ENCODE measurements around the gene DARS1. TPM values are rescaled to one million over a fixed set of nuclear protein-coding genes. Genes with fewer than 3 reads are reported as not detected.

DARS1 gene
- total and polyA plus RNA-seq, 2 experiments from 2014 or later, result 115 to 148 TPM

DNA sequence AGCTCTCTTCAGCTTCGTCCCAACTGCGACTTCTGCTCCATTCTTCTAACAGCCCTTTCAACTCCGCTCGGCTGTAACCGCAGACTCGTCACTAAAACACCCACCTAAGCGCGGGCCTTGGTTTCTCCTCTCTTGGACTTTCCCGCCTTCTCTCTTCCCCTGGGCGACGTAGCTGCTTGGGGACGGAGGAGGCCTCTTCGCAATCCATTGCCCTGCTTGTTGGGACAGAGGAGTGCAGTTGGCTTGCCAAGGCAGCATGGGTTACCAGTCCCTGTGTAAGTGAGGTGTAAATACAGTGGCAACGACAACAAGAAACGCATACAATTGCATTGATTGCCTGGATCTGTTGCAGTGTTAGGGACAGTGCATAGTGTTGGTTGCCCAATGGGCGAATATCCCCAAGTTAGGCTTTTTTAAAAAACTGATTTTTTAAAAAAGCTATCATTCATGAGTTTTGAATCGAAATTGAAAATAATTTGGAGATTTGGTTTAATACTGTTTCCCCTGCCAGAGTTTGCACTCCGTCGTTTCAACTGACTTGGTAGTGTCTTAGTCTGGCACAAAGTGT is 484 bp upstream of the DARS1 start:
- DNase-seq (ENCODE audit: low spot score) (no peak), ATAC-seq (peak; percentile 49; the same call in 2 of the 3 replicates)
- H3F3A ChIP-seq (replicated peaks; ENCODE audit: low read depth), result no peaks in the 10 kb centered on the region; the same call in 1 of the 2 replicates
- no peaks in the 10 kb centered on the region; the same call in 1 of the 2 replicates for H3K36me3 ChIP-seq (ENCODE audit: insufficient read depth)
- Mint-ChIP-seq H3K4me1 (peaks cover 16% of the 10 kb centered on the region), H3K27me3 (ENCODE audit: insufficient read depth, low read depth, poor library complexity) (no peaks in the 10 kb centered on the region), H3K27ac (peak overlapping the region; percentile 97), H3K9me3 (no peaks in the 10 kb centered on the region), H3K4me3 (peak overlapping the region; percentile 94), H3K36me3 (ENCODE audit: low read depth) (peaks cover 15% of the 10 kb centered on the region; the same call in 2 of the 3 replicates)
- peaks cover 10% of the 10 kb centered on the region; the same call in 1 of the 2 replicates for H3K9me2 ChIP-seq (ENCODE audit: insufficient read depth)
- H3K4me2 ChIP-seq, result peak overlapping the region; percentile 79
- peak overlapping the region; percentile 90 for H2AFZ ChIP-seq
- peak overlapping the region; percentile 94 for H3K27ac ChIP-seq (ENCODE audit: low read depth)
- no peaks in the 10 kb centered on the region for H3K27me3 ChIP-seq (ENCODE audit: insufficient read depth)
- TF ChIP-seq NANOG (IDR thresholded peaks at IDR 0.05; ENCODE audit: borderline replicate concordance) (no peak), POLR2AphosphoS5 (IDR thresholded peaks at IDR 0.05; ENCODE audit: low read depth) (no peak), EZH2phosphoT487 (IDR thresholded peaks at IDR 0.05; ENCODE audit: unreplicated experiment) (no peak), ZNF331 (CRISPR knock-in tag; IDR thresholded peaks at IDR 0.05; ENCODE audit: low read depth) (no peak), CREB1 (CRISPR knock-in tag; IDR thresholded peaks at IDR 0.05; ENCODE audit: low read depth) (no peak), JUNB (IDR thresholded peaks at IDR 0.05; ENCODE audit: unreplicated experiment) (no peak), STAT1 (IDR thresholded peaks at IDR 0.05; ENCODE audit: unreplicated experiment) (no peak), EZH2 (IDR thresholded peaks at IDR 0.05; ENCODE audit: low read depth, unreplicated experiment) (no peak), ZNF114 (CRISPR knock-in tag; IDR thresholded peaks at IDR 0.05) (no peak)
- TF ChIP-seq, protein P1, sequence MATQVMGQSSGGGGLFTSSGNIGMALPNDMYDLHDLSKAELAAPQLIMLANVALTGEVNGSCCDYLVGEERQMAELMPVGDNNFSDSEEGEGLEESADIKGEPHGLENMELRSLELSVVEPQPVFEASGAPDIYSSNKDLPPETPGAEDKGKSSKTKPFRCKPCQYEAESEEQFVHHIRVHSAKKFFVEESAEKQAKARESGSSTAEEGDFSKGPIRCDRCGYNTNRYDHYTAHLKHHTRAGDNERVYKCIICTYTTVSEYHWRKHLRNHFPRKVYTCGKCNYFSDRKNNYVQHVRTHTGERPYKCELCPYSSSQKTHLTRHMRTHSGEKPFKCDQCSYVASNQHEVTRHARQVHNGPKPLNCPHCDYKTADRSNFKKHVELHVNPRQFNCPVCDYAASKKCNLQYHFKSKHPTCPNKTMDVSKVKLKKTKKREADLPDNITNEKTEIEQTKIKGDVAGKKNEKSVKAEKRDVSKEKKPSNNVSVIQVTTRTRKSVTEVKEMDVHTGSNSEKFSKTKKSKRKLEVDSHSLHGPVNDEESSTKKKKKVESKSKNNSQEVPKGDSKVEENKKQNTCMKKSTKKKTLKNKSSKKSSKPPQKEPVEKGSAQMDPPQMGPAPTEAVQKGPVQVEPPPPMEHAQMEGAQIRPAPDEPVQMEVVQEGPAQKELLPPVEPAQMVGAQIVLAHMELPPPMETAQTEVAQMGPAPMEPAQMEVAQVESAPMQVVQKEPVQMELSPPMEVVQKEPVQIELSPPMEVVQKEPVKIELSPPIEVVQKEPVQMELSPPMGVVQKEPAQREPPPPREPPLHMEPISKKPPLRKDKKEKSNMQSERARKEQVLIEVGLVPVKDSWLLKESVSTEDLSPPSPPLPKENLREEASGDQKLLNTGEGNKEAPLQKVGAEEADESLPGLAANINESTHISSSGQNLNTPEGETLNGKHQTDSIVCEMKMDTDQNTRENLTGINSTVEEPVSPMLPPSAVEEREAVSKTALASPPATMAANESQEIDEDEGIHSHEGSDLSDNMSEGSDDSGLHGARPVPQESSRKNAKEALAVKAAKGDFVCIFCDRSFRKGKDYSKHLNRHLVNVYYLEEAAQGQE (IDR thresholded peaks at IDR 0.05; ENCODE audit: unreplicated experiment), result no peak
- TF ChIP-seq, protein P2, sequence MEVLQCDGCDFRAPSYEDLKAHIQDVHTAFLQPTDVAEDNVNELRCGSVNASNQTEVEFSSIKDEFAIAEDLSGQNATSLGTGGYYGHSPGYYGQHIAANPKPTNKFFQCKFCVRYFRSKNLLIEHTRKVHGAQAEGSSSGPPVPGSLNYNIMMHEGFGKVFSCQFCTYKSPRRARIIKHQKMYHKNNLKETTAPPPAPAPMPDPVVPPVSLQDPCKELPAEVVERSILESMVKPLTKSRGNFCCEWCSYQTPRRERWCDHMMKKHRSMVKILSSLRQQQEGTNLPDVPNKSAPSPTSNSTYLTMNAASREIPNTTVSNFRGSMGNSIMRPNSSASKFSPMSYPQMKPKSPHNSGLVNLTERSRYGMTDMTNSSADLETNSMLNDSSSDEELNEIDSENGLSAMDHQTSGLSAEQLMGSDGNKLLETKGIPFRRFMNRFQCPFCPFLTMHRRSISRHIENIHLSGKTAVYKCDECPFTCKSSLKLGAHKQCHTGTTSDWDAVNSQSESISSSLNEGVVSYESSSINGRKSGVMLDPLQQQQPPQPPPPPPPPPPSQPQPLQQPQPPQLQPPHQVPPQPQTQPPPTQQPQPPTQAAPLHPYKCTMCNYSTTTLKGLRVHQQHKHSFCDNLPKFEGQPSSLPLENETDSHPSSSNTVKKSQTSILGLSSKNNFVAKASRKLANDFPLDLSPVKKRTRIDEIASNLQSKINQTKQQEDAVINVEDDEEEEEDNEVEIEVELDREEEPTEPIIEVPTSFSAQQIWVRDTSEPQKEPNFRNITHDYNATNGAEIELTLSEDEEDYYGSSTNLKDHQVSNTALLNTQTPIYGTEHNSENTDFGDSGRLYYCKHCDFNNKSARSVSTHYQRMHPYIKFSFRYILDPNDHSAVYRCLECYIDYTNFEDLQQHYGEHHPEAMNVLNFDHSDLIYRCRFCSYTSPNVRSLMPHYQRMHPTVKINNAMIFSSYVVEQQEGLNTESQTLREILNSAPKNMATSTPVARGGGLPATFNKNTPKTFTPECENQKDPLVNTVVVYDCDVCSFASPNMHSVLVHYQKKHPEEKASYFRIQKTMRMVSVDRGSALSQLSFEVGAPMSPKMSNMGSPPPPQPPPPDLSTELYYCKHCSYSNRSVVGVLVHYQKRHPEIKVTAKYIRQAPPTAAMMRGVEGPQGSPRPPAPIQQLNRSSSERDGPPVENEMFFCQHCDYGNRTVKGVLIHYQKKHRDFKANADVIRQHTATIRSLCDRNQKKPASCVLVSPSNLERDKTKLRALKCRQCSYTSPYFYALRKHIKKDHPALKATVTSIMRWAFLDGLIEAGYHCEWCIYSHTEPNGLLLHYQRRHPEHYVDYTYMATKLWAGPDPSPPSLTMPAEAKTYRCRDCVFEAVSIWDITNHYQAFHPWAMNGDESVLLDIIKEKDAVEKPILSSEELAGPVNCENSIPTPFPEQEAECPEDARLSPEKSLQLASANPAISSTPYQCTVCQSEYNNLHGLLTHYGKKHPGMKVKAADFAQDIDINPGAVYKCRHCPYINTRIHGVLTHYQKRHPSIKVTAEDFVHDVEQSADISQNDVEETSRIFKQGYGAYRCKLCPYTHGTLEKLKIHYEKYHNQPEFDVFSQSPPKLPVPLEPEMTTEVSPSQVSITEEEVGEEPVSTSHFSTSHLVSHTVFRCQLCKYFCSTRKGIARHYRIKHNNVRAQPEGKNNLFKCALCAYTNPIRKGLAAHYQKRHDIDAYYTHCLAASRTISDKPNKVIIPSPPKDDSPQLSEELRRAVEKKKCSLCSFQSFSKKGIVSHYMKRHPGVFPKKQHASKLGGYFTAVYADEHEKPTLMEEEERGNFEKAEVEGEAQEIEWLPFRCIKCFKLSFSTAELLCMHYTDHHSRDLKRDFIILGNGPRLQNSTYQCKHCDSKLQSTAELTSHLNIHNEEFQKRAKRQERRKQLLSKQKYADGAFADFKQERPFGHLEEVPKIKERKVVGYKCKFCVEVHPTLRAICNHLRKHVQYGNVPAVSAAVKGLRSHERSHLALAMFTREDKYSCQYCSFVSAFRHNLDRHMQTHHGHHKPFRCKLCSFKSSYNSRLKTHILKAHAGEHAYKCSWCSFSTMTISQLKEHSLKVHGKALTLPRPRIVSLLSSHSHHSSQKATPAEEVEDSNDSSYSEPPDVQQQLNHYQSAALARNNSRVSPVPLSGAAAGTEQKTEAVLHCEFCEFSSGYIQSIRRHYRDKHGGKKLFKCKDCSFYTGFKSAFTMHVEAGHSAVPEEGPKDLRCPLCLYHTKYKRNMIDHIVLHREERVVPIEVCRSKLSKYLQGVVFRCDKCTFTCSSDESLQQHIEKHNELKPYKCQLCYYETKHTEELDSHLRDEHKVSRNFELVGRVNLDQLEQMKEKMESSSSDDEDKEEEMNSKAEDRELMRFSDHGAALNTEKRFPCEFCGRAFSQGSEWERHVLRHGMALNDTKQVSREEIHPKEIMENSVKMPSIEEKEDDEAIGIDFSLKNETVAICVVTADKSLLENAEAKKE (CRISPR knock-in tag; IDR thresholded peaks at IDR 0.05), result no peak
- H3K4me1 ChIP-seq (ENCODE audit: insufficient read depth), result peaks cover 14% of the 10 kb centered on the region; the same call in 1 of the 2 replicates
- H3K4me3 ChIP-seq, result peak overlapping the region; percentile 85
- H4K20me1 ChIP-seq (replicated peaks; ENCODE audit: insufficient read depth), result no peaks in the 10 kb centered on the region
- peaks cover 39% of the 10 kb centered on the region for H3K79me2 ChIP-seq (replicated peaks; ENCODE audit: insufficient read depth)

Measured in GM23338 (cell line).